HG03439 (cell line): ENCODE measurements around the gene SNX11.
A peak's percentile ranks its signal among the peaks of the same experiment; 100 is the strongest.

Experiments
- ATAC-seq: cut with Tn5 transposase; IDR thresholded peaks from one replicate; pipeline ENCODE4 v1.9.1; 2021; ENCODE audit warnings: mild to moderate bottlenecking, moderate library complexity; ENCODE audit not compliant: unreplicated experiment

Gene SNX11

GRCh38 chr17:48095611-48096010 is 12.0 kb upstream of the SNX11 start:
- ATAC-seq: no peak

DNA sequence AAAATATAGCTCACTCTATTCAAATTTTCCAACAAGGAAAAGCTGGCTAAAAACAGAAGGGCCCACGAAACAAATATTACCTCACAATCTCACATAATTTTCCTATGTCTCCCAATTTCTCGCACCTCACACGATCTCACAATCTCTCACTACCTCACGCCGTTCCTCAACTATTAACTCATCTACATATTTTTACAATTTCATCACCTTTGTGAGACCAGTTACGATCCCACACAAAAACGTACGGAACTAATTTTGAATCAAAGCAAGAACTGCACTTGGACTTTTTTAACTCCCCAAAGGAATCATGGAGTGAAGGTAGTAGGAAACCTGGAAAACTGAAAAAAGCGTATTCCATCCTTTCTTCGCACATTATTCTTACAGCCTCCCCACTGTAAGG is 7.4 kb upstream of the SNX11 start:
- ATAC-seq: no peak

DNA sequence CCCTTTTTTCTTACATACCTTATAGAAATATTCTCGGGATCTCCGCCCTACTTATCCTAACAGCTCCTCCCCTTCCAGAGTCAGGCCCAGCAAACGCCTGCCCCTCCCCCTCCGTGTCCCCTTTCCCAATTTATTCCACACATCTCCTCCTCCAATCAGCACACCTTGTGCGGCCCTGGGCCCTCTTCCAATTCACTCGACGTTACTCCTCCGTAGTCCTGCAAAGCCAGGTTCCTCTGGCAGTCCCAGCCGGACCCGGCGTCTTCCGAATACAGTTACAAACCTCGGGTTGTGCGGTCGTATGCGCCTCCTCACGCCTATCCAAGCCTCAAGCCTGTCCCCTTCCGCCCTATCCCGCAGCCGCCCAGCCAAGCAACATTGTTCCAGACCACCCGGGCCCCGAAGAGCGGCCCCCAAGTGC is 7.0 kb upstream of the SNX11 start:
- no peak for ATAC-seq

- peak; percentile 89 for ATAC-seq
These were observed 6.4 kb upstream of the SNX11 start, which contains the start of gene CBX1 for GRCh38 chr17:48101012-48101720. Gene CBX1 (minus strand): TSS chr17:48101478. CDS start chr17:48077004, 24,474 bp downstream.

- ATAC-seq: no peak
These were observed 5.4 kb upstream of the SNX11 start for GRCh38 chr17:48102043-48102750.

- ATAC-seq: no peak
These were observed 4.5 kb upstream of the SNX11 start for GRCh38 chr17:48102798-48103715.

DNA sequence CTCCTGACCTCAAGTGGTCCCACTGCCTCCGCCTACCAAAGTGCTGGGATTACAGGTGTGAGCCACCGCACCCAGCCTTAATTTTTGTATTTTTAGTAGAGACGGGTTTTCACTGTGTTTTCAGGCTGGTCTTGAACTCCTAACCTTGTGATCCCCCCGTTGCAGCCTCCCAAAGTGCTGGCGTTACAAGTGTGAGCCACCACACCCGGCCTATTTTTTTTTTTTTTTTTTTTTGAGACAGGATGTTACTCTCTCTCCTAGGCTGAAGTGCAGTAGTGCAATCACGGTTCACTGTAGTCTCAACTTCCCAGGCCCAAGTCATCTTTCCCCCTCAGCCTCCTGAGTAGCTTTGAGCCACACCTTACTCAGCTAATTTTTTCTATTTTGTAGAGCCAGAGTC is 3.1 kb upstream of the SNX11 start:
- ATAC-seq: no peak

GRCh38 chr17:48106802-48107136 is 797 bp upstream of the SNX11 start:
- no peak for ATAC-seq

DNA sequence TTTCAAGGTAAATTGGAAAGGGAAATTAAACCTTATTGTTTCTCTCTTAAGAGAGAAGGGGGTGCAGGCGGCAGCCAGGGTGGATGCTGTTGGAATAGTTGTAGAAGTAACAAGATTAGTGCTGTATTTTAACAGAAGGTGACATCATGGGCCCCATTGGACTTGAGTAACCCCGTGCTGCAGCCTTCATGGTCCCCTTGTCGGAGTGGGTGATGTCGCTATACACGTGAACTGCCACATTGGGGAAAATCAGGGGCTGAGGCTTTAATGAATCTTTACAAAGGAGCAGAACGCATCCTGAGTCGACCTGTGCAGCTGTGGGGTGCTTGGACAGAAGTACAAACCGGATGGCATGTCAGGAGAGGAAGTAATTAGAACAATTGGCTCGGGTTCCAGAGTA is 3.2 kb downstream of the SNX11 start:
- no peak for ATAC-seq

DNA sequence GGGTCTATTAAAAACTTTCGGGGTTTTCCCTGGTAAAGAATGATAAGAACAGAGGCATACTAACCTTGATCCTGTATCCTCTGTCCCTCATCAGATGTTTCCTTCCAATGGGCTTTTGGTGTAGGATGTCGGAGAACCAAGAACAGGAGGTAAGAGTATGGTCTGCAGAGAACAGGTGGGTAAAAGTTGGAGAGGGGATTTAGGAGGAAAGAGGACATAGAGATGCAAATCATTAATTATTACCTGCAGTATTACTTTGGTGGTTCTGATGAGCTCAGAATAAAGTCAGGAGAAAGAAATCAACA is 4.3 kb downstream of the SNX11 start:
- ATAC-seq: no peak

GRCh38 chr17:48113201-48113676 is 5.7 kb downstream of the SNX11 start:
- no peak for ATAC-seq

GRCh38 chr17:48121923-48122664 is 14.5 kb downstream of the SNX11 start:
- ATAC-seq: no peak

DNA sequence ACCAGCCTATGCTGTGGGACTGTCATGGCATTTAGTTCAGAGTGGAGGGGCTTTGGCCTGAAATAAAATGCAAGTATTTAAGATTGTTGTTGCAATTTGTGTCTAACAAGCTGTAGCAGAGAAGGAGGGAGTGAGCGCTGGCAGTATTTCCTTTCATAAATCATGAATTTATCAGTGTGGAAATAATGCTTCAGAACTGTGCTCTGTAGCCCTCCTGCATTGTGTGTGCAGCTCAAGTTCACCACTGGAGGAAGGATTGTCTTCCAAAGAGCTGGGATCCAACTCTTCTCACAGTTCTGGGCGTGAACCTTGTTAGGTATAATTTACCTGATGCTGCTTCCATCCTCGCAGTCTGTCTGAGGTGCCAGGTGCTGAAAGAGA is 15.1 kb downstream of the SNX11 start:
- ATAC-seq: no peak

DNA sequence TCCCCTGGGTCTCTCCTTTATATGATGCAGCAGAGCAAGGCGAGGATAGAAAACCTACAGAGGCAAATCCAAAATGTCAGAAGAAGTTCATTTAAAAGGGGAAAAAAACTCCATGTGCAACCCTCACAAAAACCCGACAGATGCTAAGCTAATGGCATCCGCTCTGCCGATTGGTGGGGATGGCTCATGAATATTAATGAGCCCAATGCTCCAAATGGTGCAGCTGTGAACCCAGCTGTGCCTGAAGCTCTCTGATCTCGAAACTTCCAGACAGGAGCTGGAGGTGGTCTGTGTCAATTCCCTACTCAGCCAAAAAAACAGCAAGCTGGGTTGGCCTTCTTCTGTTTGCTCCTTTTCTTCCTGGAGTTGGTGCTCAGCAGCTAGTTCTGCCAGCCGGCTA is 15.5 kb downstream of the SNX11 start:
- ATAC-seq: no peak

- ATAC-seq: no peak
These were observed 16.3 kb downstream of the SNX11 start for GRCh38 chr17:48123776-48124388.

GRCh38 chr17:48125829-48126531 is 18.4 kb downstream of the SNX11 start:
- ATAC-seq: no peak

GRCh38 chr17:48126532-48126850 is 18.9 kb downstream of the SNX11 start:
- no peak for ATAC-seq

GRCh38 chr17:48127371-48128051 is 19.9 kb downstream of the SNX11 start:
- ATAC-seq: no peak

DNA sequence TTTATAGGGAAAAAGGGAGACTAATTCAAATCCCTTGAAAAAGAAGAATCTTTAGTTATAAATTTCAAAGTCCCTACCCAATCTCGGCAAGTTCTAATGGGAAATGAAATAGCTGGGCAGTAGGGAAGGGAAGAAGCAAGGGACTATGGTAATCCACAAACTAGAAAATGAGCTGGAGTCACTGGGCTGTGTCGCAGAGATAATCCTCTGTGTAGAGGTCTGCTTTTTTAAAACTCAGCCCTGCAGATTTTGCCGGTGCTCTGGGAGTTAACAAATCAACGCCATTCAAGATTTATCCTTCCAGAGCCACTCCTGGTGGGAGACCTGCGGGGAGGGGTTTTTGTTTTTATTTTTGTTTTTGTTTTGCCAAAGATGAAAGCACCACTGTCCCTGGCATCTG is 20.8 kb downstream of the SNX11 start:
- no peak for ATAC-seq

- ATAC-seq: no peak
These were observed 22.4 kb downstream of the SNX11 start for GRCh38 chr17:48129981-48130380.
